ENCODE measurements around the gene IL10RB.

IL10RB gene

DNA sequence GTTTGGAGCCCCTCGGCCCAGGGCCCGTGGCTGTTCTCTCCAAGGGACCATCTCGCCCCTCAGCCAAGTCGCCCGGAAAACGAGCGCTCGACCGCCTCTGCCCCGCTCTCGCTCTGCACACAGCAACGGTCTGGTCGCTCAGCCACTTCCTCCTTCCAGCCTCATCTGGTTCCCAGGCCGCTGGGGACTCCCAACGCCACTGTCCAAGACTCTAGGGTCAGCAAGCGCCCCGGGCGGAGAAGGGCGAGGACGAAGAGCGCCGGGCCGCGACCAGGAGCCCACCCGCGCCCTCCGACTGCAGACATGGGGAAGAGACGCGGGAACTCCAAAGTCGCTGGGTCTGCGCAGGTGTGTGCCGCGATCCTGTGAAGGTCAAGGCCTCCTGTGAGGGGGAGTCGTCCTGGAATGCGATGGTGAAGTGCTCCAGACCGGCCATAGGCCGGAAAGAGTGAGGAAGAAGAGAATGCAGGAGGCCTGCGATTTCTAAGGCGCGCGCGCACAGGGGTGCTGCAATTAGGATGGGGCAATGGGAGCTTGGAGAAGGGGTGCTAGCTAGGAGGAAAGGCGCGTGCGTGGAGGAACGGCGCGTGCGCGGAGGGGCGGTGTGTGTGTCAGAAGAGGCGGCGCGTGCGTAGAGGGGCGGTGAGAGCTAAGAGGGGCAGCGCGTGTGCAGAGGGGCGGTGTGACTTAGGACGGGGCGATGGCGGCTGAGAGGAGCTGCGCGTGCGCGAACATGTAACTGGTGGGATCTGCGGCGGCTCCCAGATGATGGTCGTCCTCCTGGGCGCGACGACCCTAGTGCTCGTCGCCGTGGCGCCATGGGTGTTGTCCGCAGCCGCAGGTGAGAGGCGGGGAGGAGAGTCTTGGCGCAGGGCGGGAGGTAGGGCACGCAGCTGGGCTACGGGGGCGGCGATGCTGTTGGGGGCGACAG is 58.4 kb downstream of the IL10RB start, which contains the start of gene IFNAR1:
Gene IFNAR1, plus strand, starts transcription at position 680 of the 931 bp plus-strand sequence. Its CDS starts 86 bp downstream, at position 766.
- peak within 1 kb of the TSS; percentile 76 for H3K4me3 ChIP-seq (ENCODE audit: low read length)
- no peaks in the 10 kb centered on the region for H3K27me3 ChIP-seq (ENCODE audit: insufficient read depth, low read length)
- no peaks in the 10 kb centered on the region for H3K4me1 ChIP-seq (ENCODE audit: insufficient read depth, low read length)
- H3K9me3 ChIP-seq (ENCODE audit: insufficient read depth, low read depth, low read length): peaks cover 9% of the 10 kb centered on the region; the same call in 1 of the 2 replicates
- H3K9ac ChIP-seq (ENCODE audit: low read depth, low read length): peak within 1 kb of the TSS; percentile 90
- H3K36me3 ChIP-seq (ENCODE audit: insufficient read depth, low read depth, low read length): no peaks in the 10 kb centered on the region
- H3K27ac ChIP-seq (ENCODE audit: low read length): peak within 1 kb of the TSS; percentile 79

GRCh38 chr21:33325222-33326067 is 59.3 kb downstream of the IL10RB start:
- no peaks in the 10 kb centered on the region for H3K4me1 ChIP-seq (ENCODE audit: insufficient read depth, low read length)
- peaks cover 1% of the 10 kb centered on the region; the same call in 1 of the 2 replicates for H3K36me3 ChIP-seq (ENCODE audit: insufficient read depth, low read depth, low read length)
- peak overlapping the region; percentile 76 for H3K4me3 ChIP-seq (ENCODE audit: low read length)
- no peaks in the 10 kb centered on the region for H3K27me3 ChIP-seq (ENCODE audit: insufficient read depth, low read length)
- H3K27ac ChIP-seq (ENCODE audit: low read length): no peak overlapping the region
- H3K9me3 ChIP-seq (ENCODE audit: insufficient read depth, low read depth, low read length): peaks cover 9% of the 10 kb centered on the region; the same call in 1 of the 2 replicates
- peak overlapping the region; percentile 86 for H3K9ac ChIP-seq (ENCODE audit: low read depth, low read length)

- Histone ChIP-seq H3K36me3 (ENCODE audit: insufficient read depth, low read depth, low read length) (peaks cover 17% of the 10 kb centered on the region), H3K4me1 (ENCODE audit: insufficient read depth, low read length) (no peaks in the 10 kb centered on the region), H3K9me3 (ENCODE audit: insufficient read depth, low read depth, low read length) (peaks cover 6% of the 10 kb centered on the region; the same call in 1 of the 2 replicates), H3K27me3 (ENCODE audit: insufficient read depth, low read length) (no peaks in the 10 kb centered on the region), H3K9ac (ENCODE audit: low read depth, low read length) (no peak overlapping the region), H3K4me3 (ENCODE audit: low read length) (no peak overlapping the region), H3K27ac (ENCODE audit: low read length) (no peak overlapping the region)
Observed at GRCh38 chr21:33327326-33327725, 61.2 kb downstream of the IL10RB start.

DNA sequence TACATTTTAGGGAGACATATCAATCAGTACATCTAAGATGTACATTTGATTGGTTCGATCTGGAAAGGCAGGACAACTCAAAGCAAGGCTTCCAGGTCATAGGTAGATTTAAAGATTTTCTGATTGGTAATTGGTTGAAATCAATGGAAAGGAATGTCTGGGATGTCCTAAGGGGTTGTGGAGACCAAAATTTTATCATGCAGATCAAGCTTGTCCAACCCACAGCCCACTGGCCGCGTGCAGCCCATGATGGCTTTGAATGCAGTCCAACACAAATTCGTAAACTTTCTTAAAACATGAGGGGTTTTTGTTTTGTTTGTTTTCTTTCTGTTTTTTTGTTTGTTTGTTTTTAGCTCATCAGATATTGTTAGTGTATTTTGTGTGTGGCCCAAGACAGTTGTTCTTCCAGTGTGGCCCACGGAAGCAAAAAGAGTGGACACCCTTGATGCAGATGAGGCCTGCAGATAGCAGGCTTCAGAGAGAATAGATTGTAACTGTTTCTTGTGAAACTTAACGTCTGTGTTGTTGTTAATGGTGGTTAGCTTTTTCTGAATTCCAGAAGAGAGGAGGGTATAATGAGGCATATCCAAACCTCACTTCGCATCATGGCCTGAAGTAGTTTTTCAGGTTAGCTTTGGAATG is 61.7 kb downstream of the IL10RB start:
- H3K4me3 ChIP-seq (ENCODE audit: low read length): no peak overlapping the region
- H3K4me1 ChIP-seq (ENCODE audit: insufficient read depth, low read length): no peaks in the 10 kb centered on the region
- H3K27me3 ChIP-seq (ENCODE audit: insufficient read depth, low read length): no peaks in the 10 kb centered on the region
- no peak overlapping the region for H3K9ac ChIP-seq (ENCODE audit: low read depth, low read length)
- H3K9me3 ChIP-seq (ENCODE audit: insufficient read depth, low read depth, low read length): peaks cover 12% of the 10 kb centered on the region
- peaks cover 18% of the 10 kb centered on the region for H3K36me3 ChIP-seq (ENCODE audit: insufficient read depth, low read depth, low read length)
- H3K27ac ChIP-seq (ENCODE audit: low read length): no peak overlapping the region

DNA sequence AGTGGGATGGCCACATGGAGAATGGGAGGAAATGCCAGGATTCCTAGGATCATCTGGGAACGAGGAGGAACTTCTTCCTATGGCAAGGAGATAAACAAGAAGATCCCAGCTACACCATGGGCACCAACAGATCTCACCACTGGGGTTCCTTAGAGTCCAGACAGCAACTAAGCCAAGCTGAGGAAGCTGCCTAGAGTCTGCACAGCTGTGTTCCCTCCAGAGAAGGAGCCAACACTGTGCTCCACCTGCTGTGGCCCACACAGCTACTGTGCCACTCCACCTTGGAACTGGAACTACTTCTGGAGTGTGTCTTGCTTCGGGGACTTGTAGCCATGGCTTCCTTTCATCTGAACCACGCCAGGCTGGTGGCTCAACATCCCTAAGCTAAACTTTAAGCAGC is 64.6 kb downstream of the IL10RB start:
- Histone ChIP-seq H3K4me3 (ENCODE audit: low read length) (no peak overlapping the region), H3K9ac (ENCODE audit: low read depth, low read length) (no peak overlapping the region), H3K4me1 (ENCODE audit: insufficient read depth, low read length) (no peaks in the 10 kb centered on the region), H3K9me3 (ENCODE audit: insufficient read depth, low read depth, low read length) (peaks cover 14% of the 10 kb centered on the region), H3K27me3 (ENCODE audit: insufficient read depth, low read length) (no peaks in the 10 kb centered on the region), H3K36me3 (ENCODE audit: insufficient read depth, low read depth, low read length) (peaks cover 18% of the 10 kb centered on the region), H3K27ac (ENCODE audit: low read length) (no peak overlapping the region)

- H3K9ac ChIP-seq (ENCODE audit: low read depth, low read length): no peak overlapping the region
- H3K27me3 ChIP-seq (ENCODE audit: insufficient read depth, low read length): no peaks in the 10 kb centered on the region
Observed at GRCh38 chr21:33332143-33332542, 66.0 kb downstream of the IL10RB start.

GRCh38 chr21:33334191-33334590 is 68.0 kb downstream of the IL10RB start:
- no peaks in the 10 kb centered on the region for H3K27me3 ChIP-seq (ENCODE audit: insufficient read depth, low read length)
- H3K36me3 ChIP-seq (ENCODE audit: insufficient read depth, low read depth, low read length): peaks cover 22% of the 10 kb centered on the region
- no peak overlapping the region for H3K4me3 ChIP-seq (ENCODE audit: low read length)
- H3K9me3 ChIP-seq (ENCODE audit: insufficient read depth, low read depth, low read length): peaks cover 14% of the 10 kb centered on the region
- H3K27ac ChIP-seq (ENCODE audit: low read length): no peak overlapping the region
- H3K4me1 ChIP-seq (ENCODE audit: insufficient read depth, low read length): no peaks in the 10 kb centered on the region
- no peak overlapping the region for H3K9ac ChIP-seq (ENCODE audit: low read depth, low read length)

More at GRCh38 chr21:33332143-33332542, 66.0 kb downstream of the IL10RB start:
- no peaks in the 10 kb centered on the region for H3K4me1 ChIP-seq (ENCODE audit: insufficient read depth, low read length)
- H3K27ac ChIP-seq (ENCODE audit: low read length): no peak overlapping the region
- H3K36me3 ChIP-seq (ENCODE audit: insufficient read depth, low read depth, low read length): peaks cover 18% of the 10 kb centered on the region
- no peak overlapping the region for H3K4me3 ChIP-seq (ENCODE audit: low read length)
- peaks cover 14% of the 10 kb centered on the region for H3K9me3 ChIP-seq (ENCODE audit: insufficient read depth, low read depth, low read length)

- H3K9ac ChIP-seq (ENCODE audit: low read depth, low read length): no peak overlapping the region
- peaks cover 22% of the 10 kb centered on the region for H3K36me3 ChIP-seq (ENCODE audit: insufficient read depth, low read depth, low read length)
- H3K4me3 ChIP-seq (ENCODE audit: low read length): no peak overlapping the region
- no peaks in the 10 kb centered on the region for H3K27me3 ChIP-seq (ENCODE audit: insufficient read depth, low read length)
- H3K9me3 ChIP-seq (ENCODE audit: insufficient read depth, low read depth, low read length): peaks cover 14% of the 10 kb centered on the region
- H3K27ac ChIP-seq (ENCODE audit: low read length): no peak overlapping the region
- H3K4me1 ChIP-seq (ENCODE audit: insufficient read depth, low read length): no peaks in the 10 kb centered on the region
Observed at GRCh38 chr21:33334824-33335223, 68.7 kb downstream of the IL10RB start.

GRCh38 chr21:33339135-33339534 is 73.0 kb downstream of the IL10RB start:
- Histone ChIP-seq H3K9me3 (ENCODE audit: insufficient read depth, low read depth, low read length) (no peaks in the 10 kb centered on the region), H3K4me1 (ENCODE audit: insufficient read depth, low read length) (no peaks in the 10 kb centered on the region), H3K27me3 (ENCODE audit: insufficient read depth, low read length) (no peaks in the 10 kb centered on the region), H3K27ac (ENCODE audit: low read length) (no peak overlapping the region), H3K36me3 (ENCODE audit: insufficient read depth, low read depth, low read length) (peaks cover 26% of the 10 kb centered on the region), H3K4me3 (ENCODE audit: low read length) (no peak overlapping the region), H3K9ac (ENCODE audit: low read depth, low read length) (no peak overlapping the region)

- no peak overlapping the region for H3K9ac ChIP-seq (ENCODE audit: low read depth, low read length)
- no peaks in the 10 kb centered on the region for H3K9me3 ChIP-seq (ENCODE audit: insufficient read depth, low read depth, low read length)
- no peak overlapping the region for H3K4me3 ChIP-seq (ENCODE audit: low read length)
- H3K36me3 ChIP-seq (ENCODE audit: insufficient read depth, low read depth, low read length): peaks cover 27% of the 10 kb centered on the region
- H3K27me3 ChIP-seq (ENCODE audit: insufficient read depth, low read length): no peaks in the 10 kb centered on the region
- no peaks in the 10 kb centered on the region for H3K4me1 ChIP-seq (ENCODE audit: insufficient read depth, low read length)
- no peak overlapping the region for H3K27ac ChIP-seq (ENCODE audit: low read length)
Observed at GRCh38 chr21:33339918-33340317, 73.8 kb downstream of the IL10RB start.

DNA sequence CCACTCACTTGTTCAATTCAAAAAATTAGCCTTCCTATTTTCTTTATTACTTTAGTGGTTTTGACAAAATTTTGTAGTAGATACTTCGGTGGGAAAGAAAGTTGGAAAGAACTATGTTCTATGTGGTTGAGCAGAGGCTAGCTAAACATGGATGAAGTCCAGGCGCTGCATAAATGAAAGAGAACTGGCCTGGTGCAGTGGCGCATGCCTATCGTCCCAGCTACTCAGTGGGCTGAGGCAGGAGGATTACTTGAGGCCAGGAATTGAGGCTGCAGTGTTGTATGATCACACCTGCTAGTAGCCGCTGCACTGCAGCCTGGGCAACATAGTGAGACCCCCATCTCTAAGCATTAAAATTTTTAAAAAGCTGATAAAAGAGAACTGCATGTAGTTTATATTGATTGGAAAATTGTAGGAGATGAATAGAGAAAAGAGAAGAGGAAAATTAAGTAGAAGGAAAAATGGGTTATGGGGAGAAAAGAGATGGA is 79.6 kb downstream of the IL10RB start:
- H3K9me3 ChIP-seq (ENCODE audit: insufficient read depth, low read depth, low read length): no peaks in the 10 kb centered on the region
- no peak overlapping the region for H3K4me3 ChIP-seq (ENCODE audit: low read length)
- H3K9ac ChIP-seq (ENCODE audit: low read depth, low read length): no peak overlapping the region
- no peaks in the 10 kb centered on the region for H3K27me3 ChIP-seq (ENCODE audit: insufficient read depth, low read length)
- no peak overlapping the region for H3K27ac ChIP-seq (ENCODE audit: low read length)
- H3K4me1 ChIP-seq (ENCODE audit: insufficient read depth, low read length): no peaks in the 10 kb centered on the region
- peaks cover 53% of the 10 kb centered on the region for H3K36me3 ChIP-seq (ENCODE audit: insufficient read depth, low read depth, low read length)
